Thymus (tissue), 11 donors: ENCODE results near the gene PPTC7. TPM values are rescaled to one million over a fixed set of nuclear protein-coding genes. Genes with fewer than 3 reads are reported as not detected.

Experiments used
- DNase-seq, 9 donors: peaks; one replicate each; pipeline ENCODE4 v3.0.0-alpha.2; 2013; ENCODE audit warnings: low spot score in 9 of 9, low read depth in 6 of 9, missing footprints in 1 of 9
- H3K27ac ChIP-seq, 2 donors: one replicate each; pipeline ENCODE4 v1.5.1; 2013; ENCODE audit warnings: control low read depth in 1 of 2, low read depth in 1 of 2, low read length in 1 of 2, mild to moderate bottlenecking in 1 of 2, moderate library complexity in 1 of 2
- H3K27me3 ChIP-seq, 2 donors: one replicate each; pipeline ENCODE4 v1.5.1; 2013; ENCODE audit warnings: low read length in 1 of 2; ENCODE audit not compliant: control insufficient read depth in 2 of 2, insufficient read depth in 1 of 2
- H3K36me3 ChIP-seq, 2 donors: one replicate each; pipeline ENCODE4 v1.5.1; 2013; ENCODE audit warnings: low read length in 1 of 2, mild to moderate bottlenecking in 1 of 2, moderate library complexity in 1 of 2; ENCODE audit not compliant: control insufficient read depth in 2 of 2, insufficient read depth in 2 of 2
- H3K4me1 ChIP-seq, 2 donors: one replicate each; pipeline ENCODE4 v1.5.1; 2013; ENCODE audit warnings: low read length in 2 of 2; ENCODE audit not compliant: control insufficient read depth in 2 of 2, insufficient read depth in 2 of 2
- H3K4me3 ChIP-seq, 2 donors: one replicate each; pipeline ENCODE4 v1.5.1; 2013; ENCODE audit warnings: low read length in 2 of 2, control low read depth in 1 of 2, mild to moderate bottlenecking in 1 of 2
- H3K9me3 ChIP-seq, 2 donors: one replicate each; pipeline ENCODE4 v1.5.1; 2013; ENCODE audit warnings: low read length in 1 of 2, mild to moderate bottlenecking in 1 of 2; ENCODE audit not compliant: control insufficient read depth in 2 of 2, insufficient read depth in 1 of 2
- WGBS: extraction: QIAGEN DNeasy Blood & Tissue Kit; methylation state at CpG from one replicate; pipeline ENCODE4 v1.1.7; 2013; 5-methylcytosine and 5-hydroxymethylcytosine counted together
- polyA plus RNA-seq: library from polyadenylated mRNA; stranded (reverse); fragments of 200-250 nt; gene quantifications from one replicate; pipeline ENCODE4 v1.2.3, GENCODE V29; 2013
- total RNA-seq: library from RNA; stranded (reverse); fragments of 120-200 nt; gene quantifications from one replicate; pipeline ENCODE4 v1.2.4, GENCODE V29; 2013
- donor health status: healthy.

PPTC7 gene
- total and polyA plus RNA-seq, 2 donors, result 5.8 to 19.2 TPM

DNA sequence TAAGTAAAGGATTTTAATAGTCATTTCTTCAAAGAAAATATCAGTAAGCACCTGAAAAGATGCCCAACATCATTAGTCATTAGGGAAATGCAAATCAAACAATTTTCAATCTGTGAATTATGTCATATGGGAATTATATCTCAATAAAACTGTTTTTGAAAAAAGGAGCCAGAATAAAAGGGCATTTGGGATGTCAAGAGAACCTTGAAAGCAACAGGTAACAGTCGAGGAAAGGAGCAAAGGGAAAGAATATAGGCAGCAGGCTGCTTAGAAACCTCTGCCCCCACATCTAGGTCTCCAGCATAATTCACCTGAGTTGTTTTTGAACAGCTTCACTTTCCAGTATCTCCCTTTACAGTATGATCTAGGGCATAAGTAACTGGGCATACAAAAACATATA is 68.8 kb downstream of the PPTC7 start:
- Histone ChIP-seq H3K27me3 (no peaks in the 10 kb centered on the region), H3K27ac (no peak overlapping the region), H3K4me3 (no peak overlapping the region), H3K36me3 (no peaks in the 10 kb centered on the region), H3K9me3 (no peaks in the 10 kb centered on the region), H3K4me1 (no peaks in the 10 kb centered on the region)
- no peak for DNase-seq
- WGBS, result 83% methylated on average over 1 of the region's 1 CpG

DNA sequence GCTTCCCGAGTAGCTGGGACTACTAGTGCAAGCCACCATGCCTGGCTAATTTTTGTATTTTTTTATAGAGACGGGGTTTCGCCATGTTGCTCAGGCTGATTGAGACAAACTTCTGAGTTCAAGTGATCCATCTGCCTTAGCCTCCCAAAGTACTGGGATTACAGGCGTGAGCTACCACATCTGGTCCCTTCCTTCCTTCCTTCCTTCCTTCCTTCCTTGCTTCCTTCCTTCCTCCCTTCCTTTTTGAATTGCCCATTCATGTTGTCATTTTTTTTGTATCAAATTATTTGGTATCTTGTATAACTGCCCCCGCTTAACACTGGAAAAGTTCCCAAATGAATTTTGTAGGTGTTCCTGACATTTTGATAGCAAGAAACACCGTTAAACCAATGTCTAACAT is 69.3 kb downstream of the PPTC7 start:
- Histone ChIP-seq H3K36me3 (no peaks in the 10 kb centered on the region), H3K9me3 (no peaks in the 10 kb centered on the region), H3K27me3 (no peaks in the 10 kb centered on the region), H3K4me1 (no peaks in the 10 kb centered on the region), H3K27ac (no peak overlapping the region), H3K4me3 (no peak overlapping the region)
- 91% methylated on average over 6 of the region's 6 CpGs for WGBS
- DNase-seq, result no peak

DNA sequence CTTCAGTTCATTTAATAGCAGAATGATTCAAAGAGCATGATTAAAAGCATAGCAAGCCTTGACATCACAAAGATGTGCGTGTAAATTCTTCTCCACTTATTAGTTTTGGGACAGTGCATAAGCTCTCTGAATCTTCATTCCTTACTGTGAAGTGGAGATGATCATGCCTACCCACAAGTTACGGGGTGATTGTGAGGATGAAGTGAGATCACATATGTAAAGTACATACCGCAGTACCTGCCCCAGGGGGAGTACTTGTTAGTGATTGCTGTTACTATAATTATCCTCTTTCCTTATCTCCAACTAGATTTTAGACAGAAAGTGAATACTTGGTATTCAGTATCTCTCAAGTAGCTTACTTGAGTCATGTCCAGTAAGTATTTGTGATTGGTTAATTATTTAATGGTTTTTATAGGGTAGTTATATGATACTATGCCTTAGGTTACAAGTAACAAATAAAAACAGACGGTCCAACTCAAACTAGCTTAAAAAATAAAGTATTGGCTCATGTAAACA is 75.0 kb downstream of the PPTC7 start:
- Histone ChIP-seq H3K27ac (no peak overlapping the region), H3K36me3 (no peaks in the 10 kb centered on the region), H3K27me3 (no peaks in the 10 kb centered on the region), H3K9me3 (no peaks in the 10 kb centered on the region), H3K4me1 (no peaks in the 10 kb centered on the region), H3K4me3 (no peak overlapping the region)
- 96% methylated on average over 4 of the region's 4 CpGs for WGBS
- no peak for DNase-seq

DNA sequence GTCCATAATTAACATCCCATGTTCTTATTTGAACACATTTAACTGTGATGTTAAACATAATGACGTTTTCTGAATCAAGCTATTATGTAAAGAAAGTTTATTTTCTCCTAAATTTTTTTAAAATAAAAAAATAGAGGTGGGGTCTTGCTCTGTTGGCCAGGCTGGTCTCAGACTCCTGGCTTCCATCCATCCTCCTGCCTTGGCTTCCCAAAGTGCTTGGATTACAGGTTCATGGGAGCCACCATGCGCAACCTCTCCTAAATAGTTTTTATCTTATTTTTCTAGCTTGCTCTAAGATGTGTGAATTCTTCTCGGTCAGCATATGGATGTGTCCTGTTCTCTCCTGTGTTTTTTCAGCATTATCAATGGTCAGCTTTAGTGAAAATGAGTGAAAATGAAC is 77.8 kb downstream of the PPTC7 start:
- H3K9me3 ChIP-seq, result peaks cover 0 to 5% of the 10 kb centered on the region in 2 donors
- H3K4me1 ChIP-seq, result peaks cover 6 to 14% of the 10 kb centered on the region in 2 donors
- no peaks in the 10 kb centered on the region for H3K27me3 ChIP-seq
- H3K27ac ChIP-seq, result no peak overlapping the region
- DNase-seq, result no peak
- H3K36me3 ChIP-seq, result no peaks in the 10 kb centered on the region
- H3K4me3 ChIP-seq, result no peak overlapping the region
- 95% methylated on average over 3 of the region's 3 CpGs for WGBS

DNA sequence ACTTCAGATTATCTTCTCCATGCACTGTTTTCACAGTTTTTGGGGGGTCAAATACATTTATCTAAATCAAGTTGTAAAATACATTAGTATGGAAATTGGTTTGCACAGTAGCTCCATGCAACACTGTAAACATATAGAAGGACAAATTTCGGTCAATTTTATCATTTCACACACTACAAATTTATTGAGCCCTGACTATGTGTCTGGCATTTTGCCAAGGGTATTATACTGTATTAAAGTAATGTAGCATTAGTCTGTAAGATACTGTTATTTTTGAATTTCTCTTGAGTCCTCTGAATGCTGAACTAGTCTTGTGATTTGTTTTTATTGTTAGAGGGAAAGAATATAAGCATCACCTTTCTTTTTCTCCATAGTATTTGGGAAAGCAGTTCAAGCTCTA is 79.7 kb downstream of the PPTC7 start:
- no peak for DNase-seq
- Histone ChIP-seq H3K4me1 (peaks cover 6 to 15% of the 10 kb centered on the region in 2 donors), H3K9me3 (peaks cover 0 to 5% of the 10 kb centered on the region in 2 donors), H3K4me3 (no peak overlapping the region), H3K27ac (no peak overlapping the region), H3K36me3 (peaks cover 0 to 5% of the 10 kb centered on the region in 2 donors), H3K27me3 (no peaks in the 10 kb centered on the region)
- 99% methylated on average over 1 of the region's 1 CpG for WGBS

DNA sequence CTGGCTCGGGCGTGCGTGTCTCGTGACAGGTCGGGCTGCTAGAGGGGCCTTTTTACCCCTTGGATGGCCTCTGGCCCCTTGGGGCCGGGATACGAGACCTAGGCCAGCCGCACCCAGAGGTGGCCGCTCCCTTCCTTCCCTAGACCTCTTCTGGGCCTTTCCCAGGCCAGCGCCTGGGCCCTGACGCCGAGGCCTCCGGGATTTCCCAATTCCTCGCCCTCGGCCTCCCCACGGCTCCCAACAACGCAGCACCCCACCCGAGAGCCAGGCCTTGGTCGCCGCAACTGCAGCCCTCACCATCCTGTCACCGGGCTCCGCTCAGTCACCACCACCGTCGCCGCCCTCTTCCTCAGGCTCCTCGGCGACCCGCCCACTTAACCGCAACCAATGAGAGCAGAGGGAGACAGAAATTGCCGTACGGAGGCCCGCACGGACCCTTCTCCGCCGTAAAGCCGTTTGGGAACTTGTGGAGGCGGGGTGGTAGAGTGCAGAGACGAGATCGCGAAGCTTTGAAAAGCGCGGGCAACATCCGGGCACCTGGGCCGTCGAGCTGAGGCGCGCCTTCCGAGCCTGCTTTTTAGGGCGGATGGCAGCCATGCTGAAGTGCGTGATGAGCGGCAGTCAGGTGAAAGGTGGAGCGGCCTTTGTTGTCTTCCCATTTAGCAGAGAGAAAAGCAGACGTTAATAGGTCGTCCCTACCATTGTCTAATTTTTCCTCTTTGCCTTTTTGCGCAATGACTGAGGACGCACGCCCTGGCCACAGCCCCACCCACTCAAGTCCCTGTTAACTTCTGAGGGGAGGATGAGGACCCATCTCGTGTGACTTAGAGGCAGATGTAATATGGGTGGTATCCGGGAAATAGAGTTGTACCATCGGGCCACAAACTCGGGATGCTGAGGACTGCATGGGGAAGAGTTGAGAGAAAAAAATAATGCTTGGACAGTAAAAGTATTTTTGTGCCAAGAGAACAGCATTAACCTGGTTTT is 81.1 kb downstream of the PPTC7 start, which contains the start of the genes RAD9B and VPS29:
Gene RAD9B (plus strand): TSS at position 580 of the 987 bp plus-strand sequence. CDS start 7 bp downstream, at position 587.
Gene VPS29 (minus strand): TSS at position 360 of the 987 bp plus-strand sequence. CDS start 60 bp downstream, at position 300.
- DNase-seq, result peak; percentile 95 to 99 (median 98)
- Histone ChIP-seq H3K27ac (peak within 1 kb of the TSS; percentile 93 to 97), H3K4me3 (peak within 1 kb of the TSS; percentile 92 to 99), H3K9me3 (peaks cover 0 to 5% of the 10 kb centered on the region in 2 donors), H3K36me3 (peaks cover 0 to 9% of the 10 kb centered on the region in 2 donors), H3K4me1 (peaks cover 6 to 15% of the 10 kb centered on the region in 2 donors), H3K27me3 (no peaks in the 10 kb centered on the region)
- 10% methylated on average over 61 of the region's 61 CpGs for WGBS

DNA sequence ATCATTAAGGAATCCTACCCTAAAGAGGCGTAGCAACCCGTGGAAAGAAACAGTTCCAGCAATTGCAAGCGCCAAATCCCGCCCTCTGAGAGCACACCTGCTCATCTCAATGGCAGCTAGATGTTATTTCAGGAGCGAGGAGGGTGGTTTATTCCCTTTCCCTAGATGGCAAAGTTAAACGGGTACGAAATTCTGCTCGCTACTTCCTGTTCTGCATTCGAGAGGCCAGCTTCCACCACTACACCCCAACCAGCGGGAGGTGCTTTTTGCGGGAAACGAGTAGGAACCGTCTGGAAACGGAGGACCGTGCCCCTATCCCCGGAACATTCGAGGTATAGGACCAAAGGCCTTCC is 81.7 kb downstream of the PPTC7 start:
- H3K4me1 ChIP-seq, result peaks cover 6 to 15% of the 10 kb centered on the region in 2 donors
- peak in 5 of 9 donors; percentile 11 to 41 (median 29) for DNase-seq
- H3K4me3 ChIP-seq, result peak overlapping the region; percentile 92 to 99
- H3K27ac ChIP-seq, result peak overlapping the region; percentile 93 to 97
- H3K9me3 ChIP-seq, result peaks cover 0 to 5% of the 10 kb centered on the region in 2 donors
- no peaks in the 10 kb centered on the region for H3K27me3 ChIP-seq
- under 1% methylated on average over 17 of the region's 17 CpGs for whole genome bisulfite sequencing
- peaks cover 0 to 9% of the 10 kb centered on the region in 2 donors for H3K36me3 ChIP-seq

DNA sequence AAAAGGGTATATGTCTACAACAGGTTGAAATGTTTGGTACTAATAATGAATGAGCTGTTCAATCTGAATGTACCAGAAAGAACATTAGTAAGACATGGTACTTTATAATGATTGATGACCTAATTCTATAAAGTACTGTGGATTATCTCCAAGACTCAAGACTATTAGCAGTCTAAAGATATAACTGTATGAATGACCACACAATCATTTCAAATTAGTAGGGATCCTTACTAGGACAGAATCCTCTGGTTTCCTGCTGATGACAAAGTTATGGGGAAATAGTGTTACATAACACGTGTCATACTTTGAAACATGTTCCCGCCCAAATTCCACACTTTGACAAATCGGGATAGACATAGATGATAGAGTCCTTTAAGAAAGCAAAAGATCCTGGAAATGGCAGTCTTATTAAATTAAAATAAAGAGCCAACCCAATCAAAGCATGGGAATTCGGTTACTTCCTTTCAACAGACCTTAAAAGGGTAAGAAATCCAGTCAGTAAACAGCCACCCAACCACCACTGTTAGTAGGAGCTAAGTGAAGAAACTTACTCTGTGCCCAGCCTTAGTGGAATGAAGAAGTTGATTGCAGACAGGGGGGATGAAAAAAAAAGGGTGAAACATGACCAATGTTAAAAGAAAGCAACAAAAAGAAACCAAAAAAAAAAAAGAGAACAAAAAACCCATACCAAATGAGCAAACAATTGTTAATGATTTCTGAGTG is 84.0 kb downstream of the PPTC7 start:
- DNase-seq, result no peak
- 90% methylated on average over 4 of the region's 4 CpGs for WGBS
- Histone ChIP-seq H3K27me3 (no peaks in the 10 kb centered on the region), H3K4me1 (peaks cover 6 to 15% of the 10 kb centered on the region in 2 donors), H3K36me3 (peaks cover 11 to 25% of the 10 kb centered on the region in 2 donors), H3K9me3 (peaks cover 0 to 5% of the 10 kb centered on the region in 2 donors), H3K27ac (no peak overlapping the region), H3K4me3 (no peak overlapping the region)
